Motor neuron (in vitro differentiated cells): ENCODE measurements around the gene APBA2. TPM values are rescaled to one million over a fixed set of nuclear protein-coding genes. Genes with fewer than 3 reads are reported as not detected.
"Not testable (repeated sequence)": the region's sequence is repeated elsewhere in the genome, so short reads cannot be mapped to it uniquely, and the experiment has no call there.

Experiments
- ATAC-seq, 8 experiments: fragments of 200-7000 bp; cut with Tn5 transposase; replicated peaks in 6 of 8; 2 replicates each; pipeline ENCODE4 v1.8.0; 2021; ENCODE audit warnings: mild to moderate bottlenecking in 8 of 8, moderate library complexity in 8 of 8
- H3K27ac ChIP-seq, 2 donors: fragments of 250-450 bp; sonication (Bioruptor Pico); 2 replicates each; pipeline ENCODE4 v1.9.0; 2021; ENCODE audit warnings: antibody characterized with exemption in 2 of 2, mild to moderate bottlenecking in 2 of 2, moderate library complexity in 1 of 2
- H3K4me1 ChIP-seq, 2 donors: fragments of 250-450 bp; sonication (Bioruptor Pico); replicated peaks in 1 of 2; 2 replicates each; pipeline ENCODE4 v1.6.1; 2021; ENCODE audit warnings: antibody characterized with exemption in 2 of 2, mild to moderate bottlenecking in 2 of 2, moderate library complexity in 1 of 2
- H3K4me3 ChIP-seq, 5 donors: fragments of 250-450 bp; sonication (Bioruptor Pico); 2 replicates each; pipeline ENCODE4 v1.9.0; 2021; ENCODE audit warnings: antibody characterized with exemption in 5 of 5, mild to moderate bottlenecking in 5 of 5, moderate library complexity in 4 of 5
- WGBS, 10 experiments: fragments of 450-650 bp; shearing (Covaris generic); methylation state at CpG; one replicate each; pipeline ENCODE4 v1.0.0; 2022; 5-methylcytosine and 5-hydroxymethylcytosine counted together
- in situ Hi-C, 9 experiments: fragments of 400-800 bp; cut with MboI; loops; one replicate each; pipeline ENCODE4 v1.15.0; 2021; ENCODE audit warnings: low sequenced_read_pairs in 9 of 9, low pct_unique_long_range_greater_than_20kb in 2 of 9; ENCODE audit not compliant: unreplicated experiment in 9 of 9
- total RNA-seq, 8 experiments: library from RNA; unstranded; fragments of 300-600 nt; gene quantifications; 2 replicates each; pipeline versions ENCODE4 v1.2.3 to v1.2.4, GENCODE V29; 2022

APBA2 gene
- total RNA-seq, 8 experiments from 2014 or later, result 7.8 to 66.8 (median 40.0) TPM

GRCh38 chr15:29150515-29151483 is 265.0 kb downstream of the APBA2 start:
- ATAC-seq, result peak in 5 of 8 experiments; percentile 71 to 90 (median 80)
- peaks cover 17 to 35% of the 10 kb centered on the region in 2 donors for H3K4me1 ChIP-seq
- in situ Hi-C loops, result no loop called here
- H3K4me3 ChIP-seq, result no peak overlapping the region
- no peak overlapping the region for H3K27ac ChIP-seq
- 19 to 76% (median 52%) methylated on average over 4 to 9 of the region's 15 CpGs; no CpG with 5 or more reads in 1 of the 10 experiments for WGBS, 10 experiments

GRCh38 chr15:29151484-29151857 is 265.7 kb downstream of the APBA2 start:
- ATAC-seq, result no peak
- WGBS, 10 experiments, result 33 to 100% (median 100%) methylated on average over 1 to 6 of the region's 14 CpGs; no CpG with 5 or more reads in 5 of the 10 experiments
- in situ Hi-C loops, result no loop called here
- Histone ChIP-seq H3K4me1 (peaks cover 17 to 35% of the 10 kb centered on the region in 2 donors), H3K27ac (no peak overlapping the region), H3K4me3 (no peak overlapping the region)

GRCh38 chr15:29156521-29156920 is 270.7 kb downstream of the APBA2 start:
- Histone ChIP-seq H3K27ac (no peak overlapping the region), H3K4me1 (peaks cover 0 to under 1% of the 10 kb centered on the region in 2 donors), H3K4me3 (no peak overlapping the region)
- no peak for ATAC-seq
- WGBS, 10 experiments, result 69 to 100% (median 90%) methylated on average over 1 to 9 of the region's 14 CpGs; no CpG with 5 or more reads in 3 of the 10 experiments
- in situ Hi-C loops, result no loop called here

- Histone ChIP-seq H3K4me1 (no peaks in the 10 kb centered on the region), H3K27ac (no peak overlapping the region), H3K4me3 (no peak overlapping the region)
- WGBS, 10 experiments, result 40 to 96% methylated on average over 1 to 4 of the region's 31 CpGs; no CpG with 5 or more reads in 8 of the 10 experiments
- in situ Hi-C loops, result no loop called here
- ATAC-seq, result no peak
These were observed 274.1 kb downstream of the APBA2 start for GRCh38 chr15:29159771-29160455.

- no peak for ATAC-seq
- H3K4me1 ChIP-seq, result no peaks in the 10 kb centered on the region
- no peak overlapping the region for H3K27ac ChIP-seq
- in situ Hi-C loops, result no loop called here
- no peak overlapping the region for H3K4me3 ChIP-seq
- 80 to 100% (median 87%) methylated on average over 1 to 3 of the region's 5 CpGs; no CpG with 5 or more reads in 4 of the 10 experiments for WGBS, 10 experiments
These were observed 276.6 kb downstream of the APBA2 start for GRCh38 chr15:29162411-29162810.

GRCh38 chr15:29167122-29167521 is 281.3 kb downstream of the APBA2 start:
- H3K4me3 ChIP-seq, ATAC-seq, in situ Hi-C loops, H3K27ac ChIP-seq, H3K4me1 ChIP-seq: not testable (repeated sequence)
- 50 to 100% (median 79%) methylated on average over 1 to 2 of the region's 2 CpGs; no CpG with 5 or more reads in 2 of the 10 experiments for WGBS, 10 experiments

Other genes starting within 250 kb of the APBA2 start
- gene GOLGA8M, start 173.6 kb upstream of the APBA2 start, total RNA-seq, result under 1 TPM in 1 of 8 experiments, not detected in 7; 0.51 TPM
- gene GOLGA6L7, start 37.3 kb upstream of the APBA2 start, total RNA-seq, result 1 to 10 TPM in 1 of 8 experiments, under 1 TPM in 4, not detected in 3; 0.21 to 1.4 (median 0.46) TPM